ENCODE measurements around the gene FSTL1. TPM values are rescaled to one million over a fixed set of nuclear protein-coding genes. Genes with fewer than 3 reads are reported as not detected.

FSTL1 gene
- total and polyA plus RNA-seq, 2 of the 8 experiments (the other 6 are each of a cell fraction or from before 2014, with no cell fraction given) = 158 to 516 TPM

GRCh38 chr3:120355486-120355885 lies 95.3 kb downstream of the FSTL1 start (continued):
- TF ChIP-seq CHD7 (IDR thresholded peaks at IDR 0.05; ENCODE audit: insufficient replicate concordance, low read length) = no peak
- TF ChIP-seq CHD1 (IDR thresholded peaks at IDR 0.05; ENCODE audit: low read depth, low read length) = no peak
- TF ChIP-seq SIX5 (IDR thresholded peaks at IDR 0.05; ENCODE audit: low read depth, low read length) = no peak
- TF ChIP-seq SP2 (IDR thresholded peaks at IDR 0.05; ENCODE audit: low read length) = no peak
- TF ChIP-seq NRF1 (IDR thresholded peaks at IDR 0.05; ENCODE audit: low read depth, low read length) = no peak
- TF ChIP-seq HDAC6 (IDR thresholded peaks at IDR 0.05; ENCODE audit: low read depth, low read length) = no peak
- TF ChIP-seq TBP (IDR thresholded peaks at IDR 0.05; ENCODE audit: low read depth, low read length) = no peak
- TF ChIP-seq POLR2A (IDR thresholded peaks at IDR 0.05; ENCODE audit: control extremely low read depth in 1 of 2, low read depth in 2 of 2, low read length in 2 of 2) = no peak
- no peak for TF ChIP-seq SP4 (IDR thresholded peaks at IDR 0.05; ENCODE audit: low read length)
- no peak for TF ChIP-seq GABPA (IDR thresholded peaks at IDR 0.05; ENCODE audit: borderline replicate concordance, insufficient read depth, low read length)
- TF ChIP-seq TCF12 (IDR thresholded peaks at IDR 0.05; ENCODE audit: low read depth, low read length) = no peak
- no peak for TF ChIP-seq GTF2F1 (IDR thresholded peaks at IDR 0.05; ENCODE audit: borderline replicate concordance, low read depth, low read length)
- TF ChIP-seq ATF3 (IDR thresholded peaks at IDR 0.05; ENCODE audit: insufficient read depth, low read depth, low read length) = no peak
